Osteoblast (primary cell): Measurements from ENCODE around the gene TMPRSS5. TPM values are rescaled to one million over a fixed set of nuclear protein-coding genes. Genes with fewer than 3 reads are reported as not detected.
"Not testable (repeated sequence)": the region's sequence is repeated elsewhere in the genome, so short reads cannot be mapped to it uniquely, and the experiment has no call there.

Experiments
- DNase-seq: peaks from one replicate; pipeline ENCODE4 v3.0.0; 2011; ENCODE audit warnings: low spot score, mixed read lengths; ENCODE audit not compliant: insufficient read length; ENCODE audit errors: missing footprints
- H2AFZ ChIP-seq: 2 replicates; pipeline ENCODE4 v1.6.0; 2011; ENCODE audit warnings: mild to moderate bottlenecking, low read length
- H3K27ac ChIP-seq: 2 replicates; pipeline ENCODE4 v1.5.1; 2011; ENCODE audit warnings: mild to moderate bottlenecking, low read depth, low read length, moderate library complexity
- H3K27me3 ChIP-seq: 2 replicates; pipeline ENCODE4 v1.6.0; 2012; ENCODE audit warnings: mild to moderate bottlenecking, control low read depth, inconsistent platforms, low read length, moderate library complexity; ENCODE audit not compliant: insufficient read depth
- H3K36me3 ChIP-seq: 2 replicates; pipeline ENCODE4 v1.5.1; 2011; ENCODE audit warnings: mild to moderate bottlenecking, low read length, control low read depth, moderate library complexity; ENCODE audit not compliant: insufficient read depth
- H3K4me1 ChIP-seq: 2 replicates; pipeline ENCODE4 v1.5.1; 2011; ENCODE audit warnings: mild to moderate bottlenecking, low read length, control low read depth, moderate library complexity; ENCODE audit not compliant: insufficient read depth
- H3K4me2 ChIP-seq: 2 replicates; pipeline ENCODE4 v1.6.0; 2011; ENCODE audit warnings: mild to moderate bottlenecking, low read length; ENCODE audit not compliant: insufficient read depth
- H3K4me3 ChIP-seq: fragments of 200-600 bp; sonication (generic); 3 replicates; pipeline ENCODE4 v1.5.1; 2012; ENCODE audit warnings: mild to moderate bottlenecking, low read length, inconsistent platforms; ENCODE audit not compliant: insufficient read depth
- H3K79me2 ChIP-seq: 2 replicates; pipeline ENCODE4 v1.6.0; 2012; ENCODE audit warnings: mild to moderate bottlenecking, low read length, control low read depth, inconsistent platforms; ENCODE audit not compliant: insufficient read depth
- H3K9me3 ChIP-seq: 2 replicates; pipeline ENCODE4 v1.5.1; 2011; ENCODE audit warnings: low read depth, low read length, control low read depth
- H4K20me1 ChIP-seq: 2 replicates; pipeline ENCODE4 v1.6.0; 2012; ENCODE audit warnings: mild to moderate bottlenecking, low read length, control low read depth; ENCODE audit not compliant: insufficient read depth
- total RNA-seq: library from RNA; depleted of rRNA; stranded (reverse); fragments of >200 nt; gene quantifications from 2 replicates; pipeline ENCODE4 v1.2.3, GENCODE V29; 2012
- TF ChIP-seq, protein P1 (sequence below): IDR thresholded peaks from 2 replicates; pipeline ENCODE4 v1.5.1; 2011; ENCODE audit warnings: mild to moderate bottlenecking, low read depth, low read length, moderate library complexity; ENCODE audit errors: extremely low read depth

The TMPRSS5 gene
- total RNA-seq, 1 donor: 0.36 TPM

DNA sequence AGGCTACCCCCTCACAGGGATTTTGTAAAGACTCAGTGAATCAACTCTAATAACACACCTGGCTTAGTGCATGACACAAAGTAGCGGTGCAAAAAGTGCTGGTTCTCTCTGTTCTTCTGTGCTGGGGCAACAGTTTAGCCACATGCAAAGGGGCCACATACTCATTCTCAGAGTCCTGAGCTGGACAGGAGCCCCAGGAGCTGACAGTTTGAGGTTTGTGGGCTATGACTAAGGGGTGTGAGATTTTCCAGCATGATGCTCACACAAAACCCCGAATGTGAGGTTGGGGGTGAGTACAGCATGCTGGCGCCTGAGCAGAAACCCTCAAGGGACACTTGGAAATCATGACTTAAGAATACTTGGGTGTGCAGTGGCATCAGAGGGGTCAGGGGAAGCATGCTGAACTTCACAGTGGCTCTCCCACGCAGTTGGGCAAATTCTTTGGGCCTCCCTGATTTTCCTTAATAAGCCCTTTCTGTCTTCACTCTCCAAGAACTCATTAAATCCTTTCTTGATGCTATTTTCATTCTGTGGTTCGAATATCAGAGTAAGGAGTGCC, 31.0 kb downstream of the TMPRSS5 start:
- peak overlapping the region; percentile 84 for H3K27ac ChIP-seq
- no peaks in the 10 kb centered on the region for H3K27me3 ChIP-seq
- no peaks in the 10 kb centered on the region for H3K79me2 ChIP-seq
- TF ChIP-seq, protein P1, sequence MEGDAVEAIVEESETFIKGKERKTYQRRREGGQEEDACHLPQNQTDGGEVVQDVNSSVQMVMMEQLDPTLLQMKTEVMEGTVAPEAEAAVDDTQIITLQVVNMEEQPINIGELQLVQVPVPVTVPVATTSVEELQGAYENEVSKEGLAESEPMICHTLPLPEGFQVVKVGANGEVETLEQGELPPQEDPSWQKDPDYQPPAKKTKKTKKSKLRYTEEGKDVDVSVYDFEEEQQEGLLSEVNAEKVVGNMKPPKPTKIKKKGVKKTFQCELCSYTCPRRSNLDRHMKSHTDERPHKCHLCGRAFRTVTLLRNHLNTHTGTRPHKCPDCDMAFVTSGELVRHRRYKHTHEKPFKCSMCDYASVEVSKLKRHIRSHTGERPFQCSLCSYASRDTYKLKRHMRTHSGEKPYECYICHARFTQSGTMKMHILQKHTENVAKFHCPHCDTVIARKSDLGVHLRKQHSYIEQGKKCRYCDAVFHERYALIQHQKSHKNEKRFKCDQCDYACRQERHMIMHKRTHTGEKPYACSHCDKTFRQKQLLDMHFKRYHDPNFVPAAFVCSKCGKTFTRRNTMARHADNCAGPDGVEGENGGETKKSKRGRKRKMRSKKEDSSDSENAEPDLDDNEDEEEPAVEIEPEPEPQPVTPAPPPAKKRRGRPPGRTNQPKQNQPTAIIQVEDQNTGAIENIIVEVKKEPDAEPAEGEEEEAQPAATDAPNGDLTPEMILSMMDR: no peak
- H3K4me3 ChIP-seq: peak overlapping the region; percentile 17
- peak overlapping the region; percentile 71 for H3K4me2 ChIP-seq
- H3K4me1 ChIP-seq: peaks cover 36% of the 10 kb centered on the region
- peak; percentile 95 for DNase-seq
- no peaks in the 10 kb centered on the region for H4K20me1 ChIP-seq
- no peaks in the 10 kb centered on the region for H3K9me3 ChIP-seq
- no peaks in the 10 kb centered on the region for H3K36me3 ChIP-seq
- no peak overlapping the region for H2AFZ ChIP-seq

DNA sequence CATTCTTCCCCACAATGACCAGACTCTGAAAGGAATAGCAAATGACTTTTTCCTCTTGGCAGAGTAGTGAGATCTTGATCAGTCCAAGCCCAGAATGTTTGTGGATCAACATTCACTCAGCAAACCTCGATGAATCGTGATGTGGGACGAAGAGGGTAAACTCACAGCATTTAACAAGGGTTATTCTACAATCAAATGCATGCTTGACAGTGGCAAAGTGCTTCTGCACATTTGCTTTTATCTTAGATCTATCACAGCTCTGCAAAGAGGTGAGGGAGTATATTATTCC, 31.8 kb downstream of the TMPRSS5 start:
- H3K27ac ChIP-seq: peak overlapping the region; percentile 84
- peak overlapping the region; percentile 71 for H3K4me2 ChIP-seq
- no peaks in the 10 kb centered on the region for H3K27me3 ChIP-seq
- H3K9me3 ChIP-seq: no peaks in the 10 kb centered on the region
- no peaks in the 10 kb centered on the region for H3K36me3 ChIP-seq
- H4K20me1 ChIP-seq: no peaks in the 10 kb centered on the region
- H3K4me3 ChIP-seq: peak overlapping the region; percentile 27
- peaks cover 36% of the 10 kb centered on the region for H3K4me1 ChIP-seq
- H3K79me2 ChIP-seq: no peaks in the 10 kb centered on the region
- no peak for DNase-seq
- TF ChIP-seq, protein P1: no peak
- H2AFZ ChIP-seq: no peak overlapping the region

DNA sequence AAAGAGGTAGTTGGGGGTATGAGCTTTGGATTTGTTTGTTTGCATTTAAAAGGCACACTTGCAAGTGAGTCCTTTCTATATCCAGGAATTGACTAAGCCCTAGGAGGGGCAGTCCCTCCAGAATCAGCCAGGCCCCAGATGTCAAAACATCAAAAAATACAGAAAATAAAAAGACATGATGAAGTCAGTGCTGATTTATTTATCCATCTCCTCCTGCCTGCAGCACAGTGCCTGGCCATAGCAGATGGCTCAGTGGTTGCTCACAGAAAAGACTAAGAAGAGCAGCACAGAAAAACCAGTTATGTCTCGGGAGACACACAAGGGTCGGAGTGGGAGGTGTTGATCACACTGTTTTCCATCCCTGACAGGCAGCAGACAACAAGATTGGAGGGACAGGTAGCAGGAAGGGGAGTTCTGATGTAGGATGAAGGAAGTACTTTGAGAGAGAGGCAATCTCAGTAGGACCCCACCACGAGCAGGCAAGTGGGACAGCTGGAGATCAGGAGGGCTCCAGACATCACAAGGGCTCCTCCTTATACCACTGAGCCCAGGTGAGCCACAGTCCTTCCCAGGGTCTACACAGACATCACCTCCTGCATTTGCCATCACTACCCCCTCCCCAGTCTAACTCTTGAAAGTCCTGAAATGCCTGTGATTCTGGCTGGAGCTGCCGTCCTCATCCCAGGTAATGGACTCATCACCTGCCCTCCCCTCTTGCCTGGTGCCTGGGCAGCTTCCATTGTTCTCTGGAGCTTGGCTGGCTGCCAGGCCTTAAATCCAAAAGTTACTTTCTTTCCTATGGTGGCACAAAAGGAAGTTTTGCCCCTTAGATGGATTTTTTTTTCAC, 32.3 kb downstream of the TMPRSS5 start:
- Histone ChIP-seq H3K27ac (peak overlapping the region; percentile 84), H3K4me2 (peak overlapping the region; percentile 71), H3K4me1 (peaks cover 42% of the 10 kb centered on the region)

DNA sequence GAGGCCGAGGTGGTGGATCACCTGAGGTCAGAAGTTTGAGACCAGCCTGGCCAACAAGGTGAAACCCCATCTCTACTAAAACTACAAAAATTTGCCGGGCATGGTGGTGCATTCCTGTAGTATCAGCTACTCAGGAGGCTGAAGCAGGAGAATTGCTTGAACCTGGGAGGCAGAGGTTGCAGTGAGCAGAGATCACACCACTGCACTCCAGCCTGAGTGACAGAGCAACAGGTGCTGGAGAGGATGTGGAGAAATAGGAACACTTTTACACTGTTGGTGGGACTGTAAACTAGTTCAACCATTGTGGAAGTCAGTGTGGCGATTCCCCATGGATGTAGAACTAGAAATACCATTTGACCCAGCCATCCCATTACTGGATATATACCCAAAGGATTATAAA, 34.2 kb downstream of the TMPRSS5 start:
- not testable (repeated sequence) for H3K36me3 ChIP-seq, H3K27ac ChIP-seq, H3K4me2 ChIP-seq, DNase-seq, H4K20me1 ChIP-seq, H2AFZ ChIP-seq, H3K9me3 ChIP-seq, H3K4me3 ChIP-seq, H3K27me3 ChIP-seq, H3K79me2 ChIP-seq
- peaks cover 48% of the 10 kb centered on the region for H3K4me1 ChIP-seq

More for the DNA sequence above, 32.3 kb downstream of the TMPRSS5 start:
- Histone ChIP-seq H3K36me3 (no peaks in the 10 kb centered on the region), H3K27me3 (no peaks in the 10 kb centered on the region), H4K20me1 (no peaks in the 10 kb centered on the region), H3K9me3 (no peaks in the 10 kb centered on the region), H2AFZ (no peak overlapping the region), H3K79me2 (no peaks in the 10 kb centered on the region), H3K4me3 (peak overlapping the region; percentile 27)
- TF ChIP-seq, protein P1: no peak
- no peak for DNase-seq
